Activated T-helper 1 cell treated with Interleukin-2 at 50 U/mL for 16 hours (primary cell): ENCODE measurements around the gene FMR1NB.

Source experiments
- DNase-seq: peaks from one replicate; pipeline ENCODE4 v3.0.0-alpha.2; 2020; ENCODE audit warnings: low read depth

The FMR1NB gene

GRCh38 chrX:147981038-147981752 lies at the start of gene FMR1NB:
TSS of gene FMR1NB (plus strand) at chrX:147981337. CDS start at chrX:147981403, 66 bp downstream.
- no peak for DNase-seq

DNA sequence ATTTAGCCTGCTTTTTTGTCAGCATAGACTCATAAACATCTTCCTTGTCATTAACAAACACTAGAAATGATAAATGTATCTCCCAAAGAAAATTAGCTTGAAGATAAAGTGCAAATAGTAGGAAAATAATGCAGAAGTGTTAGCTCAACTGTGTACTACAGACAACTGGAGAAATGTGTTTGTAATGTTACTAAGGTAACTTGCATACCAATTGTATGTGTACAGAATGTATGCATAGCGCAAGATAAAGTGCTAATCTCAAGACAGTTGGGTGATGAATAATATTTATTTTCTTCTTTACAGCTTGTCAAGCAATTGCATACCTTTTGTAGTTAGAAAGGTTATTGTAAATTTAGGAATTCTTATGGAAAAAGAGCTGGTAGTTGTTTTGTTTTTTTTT lies 47.3 kb upstream of the FMR1NB start:
- no peak for DNase-seq

DNA sequence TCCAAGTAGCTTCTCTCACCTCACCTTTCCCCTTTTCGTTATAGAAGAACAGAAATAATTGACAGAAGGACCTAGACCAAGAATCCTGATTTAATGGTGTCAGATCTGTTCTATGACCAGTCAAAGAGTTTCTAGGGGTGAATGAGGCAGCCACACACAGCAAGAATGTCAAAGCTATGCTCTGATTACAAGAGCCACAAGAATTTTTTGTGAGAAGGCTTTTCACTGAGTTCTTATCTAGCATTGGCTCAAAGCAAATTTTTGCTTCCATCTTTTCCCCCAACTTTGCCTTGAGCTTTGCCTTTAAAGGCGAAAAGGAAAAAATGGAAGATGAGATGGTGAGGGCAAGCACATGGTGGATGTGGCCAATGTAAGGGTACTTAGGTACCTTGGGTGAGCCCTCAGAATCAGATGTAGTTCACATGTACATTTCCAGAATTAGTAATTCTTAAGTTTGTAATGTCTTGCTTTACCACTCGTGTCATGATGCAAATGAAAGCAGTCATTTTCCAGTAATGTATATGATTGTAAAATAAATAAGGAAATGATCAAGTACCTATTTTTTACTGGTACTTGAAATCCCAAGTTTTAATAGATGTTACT lies 45.9 kb upstream of the FMR1NB start:
- no peak for DNase-seq

GRCh38 chrX:147945286-147945685 lies 35.9 kb upstream of the FMR1NB start:
- DNase-seq = no peak

DNA sequence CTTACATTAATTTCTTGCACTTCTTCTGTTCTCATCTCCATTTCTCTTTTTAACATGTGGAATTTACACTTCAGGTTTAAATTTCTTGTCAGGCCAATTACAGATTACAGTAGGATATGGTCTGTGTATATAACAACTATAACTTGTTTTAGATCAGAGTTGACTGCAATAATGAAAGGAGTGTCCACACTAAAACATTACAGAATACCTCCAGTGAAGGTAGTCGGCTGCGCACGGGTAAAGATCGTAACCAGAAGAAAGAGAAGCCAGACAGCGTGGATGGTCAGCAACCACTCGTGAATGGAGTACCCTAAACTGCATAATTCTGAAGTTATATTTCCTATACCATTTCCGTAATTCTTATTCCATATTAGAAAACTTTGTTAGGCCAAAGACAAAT lies 32.6 kb upstream of the FMR1NB start:
- no peak for DNase-seq

GRCh38 chrX:147950352-147950751 lies 30.8 kb upstream of the FMR1NB start:
- no peak for DNase-seq

DNA sequence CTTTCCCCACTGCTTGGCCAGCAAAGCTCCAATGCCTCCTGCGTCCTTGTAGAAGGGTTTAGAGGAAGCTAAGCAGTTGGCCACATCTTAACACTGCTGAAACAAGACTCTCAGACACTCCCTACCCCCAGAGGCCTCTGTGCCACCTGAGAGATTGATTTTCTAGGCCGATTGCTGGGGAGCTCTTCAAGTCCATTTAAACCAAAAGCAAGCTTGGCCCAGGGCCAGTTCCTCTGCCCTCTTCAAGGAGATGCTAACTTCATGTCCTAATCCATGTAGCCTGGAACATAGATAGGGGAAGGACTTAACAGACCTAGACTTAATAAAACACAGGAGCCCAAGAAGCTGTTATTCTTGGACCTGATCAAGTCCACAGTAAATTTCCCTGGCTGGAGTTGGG lies 27.2 kb upstream of the FMR1NB start:
- DNase-seq = no peak

DNA sequence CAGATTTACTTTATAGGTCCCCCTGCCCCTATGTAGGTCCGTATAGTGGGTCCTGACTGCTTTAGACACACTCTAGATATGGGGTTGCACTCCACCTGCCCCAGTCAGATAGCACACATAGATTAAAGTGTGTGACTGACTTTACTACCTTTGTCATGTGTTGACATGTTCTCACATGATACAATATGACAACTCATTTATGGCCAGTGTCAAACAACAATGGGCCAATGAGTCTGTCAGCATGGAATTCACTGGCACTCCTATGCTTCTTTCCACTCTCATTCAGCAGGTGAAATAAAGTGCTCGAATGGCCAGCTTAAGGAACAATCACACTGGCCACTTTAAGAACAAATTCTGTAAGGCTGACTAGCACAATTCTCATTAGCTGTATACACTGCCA lies 23.8 kb upstream of the FMR1NB start:
- no peak for DNase-seq

DNA sequence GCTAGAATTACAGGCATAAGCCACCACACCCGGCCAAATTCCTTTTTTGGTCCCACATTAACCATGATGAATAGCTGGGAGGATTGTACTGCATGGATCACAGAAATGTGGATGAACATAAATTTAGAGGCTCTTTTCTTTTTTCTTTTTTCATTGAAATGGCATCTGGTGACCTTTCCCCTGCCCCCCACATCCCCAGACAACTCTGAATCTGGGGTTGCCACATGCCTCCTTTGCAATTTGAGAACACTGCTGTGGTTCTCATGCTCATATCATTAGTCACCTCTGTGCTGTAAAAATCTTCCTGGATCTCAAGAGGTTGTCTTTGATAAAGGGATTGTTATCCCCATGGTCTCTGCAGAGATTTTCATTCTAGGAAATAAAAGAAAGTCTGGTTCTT lies 22.8 kb upstream of the FMR1NB start:
- DNase-seq = no peak

GRCh38 chrX:147960722-147961121 lies 20.4 kb upstream of the FMR1NB start:
- no peak for DNase-seq

DNA sequence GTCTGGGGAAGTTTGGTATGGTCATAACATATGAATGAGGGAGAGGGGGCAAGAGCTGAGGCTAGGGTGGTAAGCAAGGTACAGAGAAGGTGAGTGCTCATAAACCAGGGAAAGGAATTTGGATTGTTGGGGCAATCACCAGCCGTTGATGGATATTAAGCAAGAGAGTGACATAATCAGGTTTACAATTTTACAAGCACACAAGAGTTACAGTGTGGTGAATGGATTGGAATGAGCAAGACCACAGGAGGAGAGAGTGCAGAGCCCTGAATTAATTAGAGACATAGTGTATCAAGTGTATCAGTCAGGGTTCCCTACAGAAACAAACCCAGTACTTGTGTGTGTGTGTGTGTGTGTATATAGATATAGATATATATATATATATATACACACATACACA lies 18.7 kb upstream of the FMR1NB start:
- no peak for DNase-seq

GRCh38 chrX:147978931-147979330 lies 2.2 kb upstream of the FMR1NB start:
- DNase-seq = no peak

- DNase-seq = no peak
These were observed 39.2 kb downstream of the FMR1NB start for GRCh38 chrX:148020329-148020728.

DNA sequence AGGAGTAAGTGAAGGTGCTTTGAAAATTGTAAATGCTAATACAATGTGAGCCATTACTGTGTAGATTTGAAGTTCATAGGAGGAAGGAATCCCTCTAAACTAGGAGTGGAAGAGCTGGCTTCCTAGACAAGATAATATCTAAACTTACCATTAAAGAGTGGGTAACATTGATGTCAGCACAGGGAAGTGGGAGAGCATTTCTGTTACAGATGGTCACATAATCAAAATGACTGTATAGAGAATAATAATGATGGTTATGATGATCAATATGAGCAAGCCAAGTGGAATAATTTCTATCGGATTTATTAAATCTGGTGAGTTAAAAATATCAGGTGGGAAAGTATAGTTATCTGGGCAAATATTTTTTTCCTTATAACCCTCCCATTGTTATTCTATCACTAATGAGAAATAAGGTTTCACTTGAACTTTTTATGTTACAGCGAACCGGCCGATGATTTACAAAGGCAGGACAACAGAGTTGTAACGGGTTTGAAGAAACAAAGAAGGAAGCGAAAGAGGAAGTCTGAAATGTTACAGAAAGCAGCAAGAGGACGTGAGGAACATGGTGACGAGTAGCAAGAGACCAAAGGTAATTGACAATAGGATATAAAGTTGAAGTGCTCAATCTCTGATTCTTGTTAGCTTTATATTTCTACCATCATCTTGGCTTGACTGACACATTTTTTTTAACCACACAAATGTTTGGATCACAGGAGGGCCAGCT lies 43.5 kb downstream of the FMR1NB start:
- no peak for DNase-seq

DNA sequence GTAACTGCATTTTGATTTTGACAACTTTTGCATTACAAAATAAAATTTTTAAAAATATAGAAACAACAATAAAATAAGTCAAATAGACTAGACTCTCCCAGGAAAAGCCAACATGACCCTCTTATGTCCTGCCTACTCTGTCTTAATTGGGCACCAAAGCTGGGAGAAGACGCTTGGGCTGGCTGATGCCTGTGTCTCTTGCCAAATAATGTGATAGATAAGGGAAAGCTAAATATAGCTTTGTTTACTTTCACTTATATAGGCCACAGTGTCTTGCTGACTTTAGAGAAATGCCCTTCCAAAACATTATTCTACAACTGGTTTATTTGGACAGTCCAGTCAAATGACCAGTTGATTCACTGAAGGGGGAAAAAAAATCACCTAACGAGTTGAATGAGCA lies 54.2 kb downstream of the FMR1NB start:
- DNase-seq = no peak

DNA sequence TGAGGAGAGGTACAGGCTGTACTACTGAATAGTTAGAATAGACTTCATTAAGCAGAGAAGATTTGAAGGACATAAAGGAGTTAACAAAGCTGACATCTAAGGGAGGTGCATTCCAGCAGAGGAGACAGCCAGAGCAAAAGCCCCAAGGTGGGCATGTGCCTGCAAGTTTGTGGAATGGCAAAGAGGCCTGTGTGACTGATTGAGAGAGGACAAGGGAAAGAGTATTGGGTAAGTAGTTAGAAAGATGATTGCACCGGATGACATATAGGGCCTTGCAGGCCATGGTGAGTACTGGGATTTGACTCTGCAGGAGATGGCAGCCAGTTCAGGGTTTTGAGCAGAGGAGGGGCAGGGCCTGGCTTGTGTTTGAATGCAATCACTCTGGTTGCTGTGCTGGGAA lies 55.9 kb downstream of the FMR1NB start:
- no peak for DNase-seq

GRCh38 chrX:148043271-148043855 lies 62.2 kb downstream of the FMR1NB start:
- DNase-seq = no peak

GRCh38 chrX:148047200-148047599 lies 66.1 kb downstream of the FMR1NB start:
- no peak for DNase-seq

DNA sequence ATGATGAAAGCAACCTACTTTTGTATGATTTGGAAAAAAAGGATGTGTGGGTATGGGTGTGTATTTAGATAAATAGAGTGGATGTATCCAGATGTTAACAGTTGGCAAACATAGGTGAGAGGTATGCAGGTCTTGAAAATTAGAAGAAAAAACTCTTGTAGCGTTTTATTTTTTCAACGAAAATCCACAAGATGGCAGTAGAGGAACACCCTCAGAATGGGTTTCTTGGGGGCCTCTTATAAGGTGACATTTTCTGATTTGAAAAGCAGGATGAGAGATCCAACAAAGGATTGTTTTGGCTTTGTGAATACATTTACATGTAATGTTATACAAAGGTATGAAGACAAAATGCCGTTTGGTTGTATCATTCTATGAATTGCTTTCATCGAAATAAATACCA lies 68.3 kb downstream of the FMR1NB start:
- no peak for DNase-seq

- no peak for DNase-seq
These were observed 70.8 kb downstream of the FMR1NB start for GRCh38 chrX:148051973-148052372.

- DNase-seq = no peak
These were observed 86.1 kb downstream of the FMR1NB start for GRCh38 chrX:148067285-148067684.

DNA sequence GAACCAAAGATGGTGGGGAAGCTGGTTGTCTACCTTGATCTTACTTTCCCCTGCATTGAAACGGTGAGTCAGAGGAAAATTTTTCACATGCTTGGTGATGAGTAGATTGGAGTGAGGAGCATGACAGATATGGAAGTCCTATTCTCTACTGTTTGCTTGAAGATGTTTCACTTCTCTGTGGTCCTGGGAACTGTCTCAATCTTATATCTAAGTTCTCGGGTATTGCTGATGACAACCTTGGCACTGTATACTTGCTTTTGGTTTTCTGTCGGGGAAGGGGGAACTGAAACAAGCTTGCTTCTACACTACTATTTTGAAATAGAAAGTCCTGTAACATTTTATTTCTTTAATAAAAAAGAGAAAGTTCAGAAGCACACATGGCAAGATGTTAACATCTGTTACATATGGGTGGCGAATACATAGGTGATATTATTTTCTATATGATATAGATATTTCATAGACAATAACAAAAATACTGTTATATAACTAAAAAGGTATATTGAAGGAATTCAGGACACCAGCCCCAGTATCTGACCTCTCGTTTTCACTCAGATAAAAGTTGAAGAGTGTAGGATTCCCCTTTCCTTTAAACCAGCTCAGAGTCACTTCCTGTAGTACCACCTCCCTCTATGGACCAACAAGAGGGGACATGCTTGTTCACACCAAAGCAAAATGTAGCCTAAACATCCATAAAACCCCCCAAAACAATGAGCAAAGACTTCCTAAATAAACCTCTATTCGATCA lies 88.8 kb downstream of the FMR1NB start:
- DNase-seq = no peak
